HepG2 (cell line): ENCODE results near the gene COASY. TPM values are rescaled to one million over a fixed set of nuclear protein-coding genes. Genes with fewer than 3 reads are reported as not detected.

Experiments used
- CENPBD1 ChIP-seq: sonication (generic); formaldehyde crosslinking; IDR thresholded peaks from 2 replicates; pipeline ENCODE4 v1.8.0; 2022; ENCODE audit warnings: missing genetic modification reagents, low read depth, mild to moderate bottlenecking, borderline replicate concordance
- E2F2 ChIP-seq: sonication (generic); formaldehyde crosslinking; IDR thresholded peaks from 2 replicates; pipeline ENCODE4 v1.4.0; 2020; ENCODE audit warnings: missing genetic modification reagents, borderline replicate concordance
- ISL2 ChIP-seq: sonication (generic); formaldehyde crosslinking; IDR thresholded peaks from 2 replicates; pipeline ENCODE4 v1.5.0; 2020; ENCODE audit warnings: missing genetic modification reagents
- KMT2A ChIP-seq: sonication (generic); formaldehyde crosslinking; IDR thresholded peaks from 2 replicates; pipeline ENCODE4 v1.4.0; 2020; ENCODE audit warnings: missing genetic modification reagents
- NKX3-1 ChIP-seq: sonication (generic); formaldehyde crosslinking; IDR thresholded peaks from 2 replicates; pipeline ENCODE4 v1.5.0; 2020; ENCODE audit warnings: missing genetic modification reagents
- RNF2 ChIP-seq: fragments of 450-650 bp; conservative IDR thresholded peaks from 2 replicates; pipeline ENCODE4 v1.6.1; 2016; ENCODE audit warnings: low read depth
- TCF7 ChIP-seq: sonication (generic); IDR thresholded peaks from 2 replicates; pipeline ENCODE4 v1.6.1; 2016; ENCODE audit warnings: antibody characterized with exemption, low read depth
- ZNF205 ChIP-seq: IDR thresholded peaks from 2 replicates; pipeline ENCODE4 v1.6.1; 2018; ENCODE audit warnings: missing biosample characterization, missing genetic modification reagents
- ZNF224 ChIP-seq: sonication (generic); formaldehyde crosslinking; IDR thresholded peaks from 2 replicates; pipeline ENCODE4 v1.5.0; 2020; ENCODE audit warnings: mild to moderate bottlenecking, missing genetic modification reagents
- ZNF280B ChIP-seq: sonication (generic); formaldehyde crosslinking; IDR thresholded peaks from 2 replicates; pipeline ENCODE4 v1.5.0; 2020; ENCODE audit warnings: missing genetic modification reagents, mild to moderate bottlenecking, borderline replicate concordance
- ZNF333 ChIP-seq: sonication (generic); formaldehyde crosslinking; IDR thresholded peaks from 2 replicates; pipeline ENCODE4 v1.4.0; 2020; ENCODE audit warnings: mild to moderate bottlenecking, missing genetic modification reagents, borderline replicate concordance
- ZNF335 ChIP-seq: sonication (generic); formaldehyde crosslinking; IDR thresholded peaks from 2 replicates; pipeline ENCODE4 v1.4.0; 2020; ENCODE audit warnings: missing genetic modification reagents
- ZNF83 ChIP-seq: sonication (generic); formaldehyde crosslinking; IDR thresholded peaks from 2 replicates; pipeline ENCODE4 v1.4.0; 2020; ENCODE audit warnings: missing genetic modification reagents, mild to moderate bottlenecking, borderline replicate concordance
- ZUFSP ChIP-seq: sonication (generic); formaldehyde crosslinking; IDR thresholded peaks from 2 replicates; pipeline ENCODE4 v1.9.0; 2021; ENCODE audit warnings: missing genetic modification reagents, mild to moderate bottlenecking, borderline replicate concordance
- polyA plus RNA-seq, 8 experiments: library from polyadenylated mRNA; depleted of rRNA in 3 of 8; stranded (reverse) in 7 of 8; unstranded in 1 of 8; fragments of >200 nt; fragmentation: Illumina TruSeq in 4 of 8; extraction: Trizol in 4 of 8; gene quantifications; 2 replicates each; pipeline versions ENCODE4 v1.2.1 to v1.2.3, GENCODE V29; 2011 to 2016; ENCODE audit warnings: low read depth in 4 of 8, missing spikeins in 1 of 8, mixed read lengths in 1 of 8; ENCODE audit not compliant: insufficient read depth in 1 of 8
- total RNA-seq, 5 experiments: library from RNA; depleted of rRNA; stranded (reverse); fragments of >200 nt; fragmentation: Illumina TruSeq; extraction: Trizol; gene quantifications; 2 replicates each; pipeline ENCODE4 v1.2.3, GENCODE V29; 2016; ENCODE audit warnings: low read depth in 1 of 5
- TF ChIP-seq, protein P1 (sequence below): sonication (generic); formaldehyde crosslinking; IDR thresholded peaks from 2 replicates; pipeline ENCODE4 v1.4.0; 2020; ENCODE audit warnings: missing genetic modification reagents, borderline replicate concordance

COASY gene
- total and polyA plus RNA-seq, 2 of the 13 experiments (the other 11 are each of a cell fraction or from before 2014, with no cell fraction given) = 90.7 to 125 TPM

DNA sequence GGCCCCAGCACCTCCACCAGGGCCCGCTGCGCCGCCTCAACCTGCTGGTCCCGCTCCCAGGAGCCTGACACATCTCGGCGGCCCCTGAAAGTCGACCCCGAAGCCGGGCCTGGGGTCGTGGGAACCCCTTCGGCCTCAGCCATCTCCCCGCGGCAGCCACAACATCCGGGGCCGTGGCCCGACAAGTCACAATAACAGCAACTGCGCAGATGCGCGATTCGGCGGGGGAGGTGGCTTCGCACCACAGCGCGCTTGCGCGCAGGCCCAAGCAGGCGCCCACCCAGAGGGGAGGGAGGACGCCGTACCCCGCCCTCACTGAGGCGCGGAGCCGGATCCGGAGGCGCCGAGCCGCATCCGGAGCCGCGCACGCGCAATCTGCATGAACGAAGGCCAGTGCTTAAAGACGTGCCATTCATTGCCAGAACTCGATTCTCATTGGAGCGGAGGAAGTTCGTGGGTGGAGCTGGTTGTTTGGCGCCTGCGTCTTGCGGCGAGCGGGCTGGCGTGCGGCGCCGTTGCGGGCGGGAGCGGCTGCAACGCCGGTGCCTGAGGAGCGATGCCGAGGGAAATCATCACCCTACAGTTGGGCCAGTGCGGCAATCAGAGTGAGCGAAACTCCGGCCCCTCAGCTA, 47.4 kb downstream of the COASY start, which contains the start of the genes RETREG3 and TUBG1 (continued):
- TF ChIP-seq ZUFSP (no peak), KMT2A (CRISPR knock-in tag) (peak; percentile 87), ISL2 (CRISPR knock-in tag) (peak; percentile 60), RNF2 (0 out of 2 replicates have a peak, but pooled peaks have one; percentile 12), CENPBD1 (CRISPR knock-in tag) (no peak), ZNF83 (CRISPR knock-in tag) (peak; percentile 65; the same call in 1 of the 2 replicates), ZNF280B (CRISPR knock-in tag) (peak; percentile 83), ZNF224 (CRISPR knock-in tag) (peak; percentile 94; the same call in 1 of the 2 replicates), E2F2 (CRISPR knock-in tag) (0 out of 2 replicates have a peak, but pooled peaks have one; percentile 84), ZNF205 (CRISPR knock-in tag) (no peak; the same call in 1 of the 2 replicates), NKX3-1 (peak; percentile 65), TCF7 (no peak), ZNF333 (peak; percentile 94; the same call in 1 of the 2 replicates), ZNF335 (CRISPR knock-in tag) (no peak; the same call in 1 of the 2 replicates)
- TF ChIP-seq, protein P1, sequence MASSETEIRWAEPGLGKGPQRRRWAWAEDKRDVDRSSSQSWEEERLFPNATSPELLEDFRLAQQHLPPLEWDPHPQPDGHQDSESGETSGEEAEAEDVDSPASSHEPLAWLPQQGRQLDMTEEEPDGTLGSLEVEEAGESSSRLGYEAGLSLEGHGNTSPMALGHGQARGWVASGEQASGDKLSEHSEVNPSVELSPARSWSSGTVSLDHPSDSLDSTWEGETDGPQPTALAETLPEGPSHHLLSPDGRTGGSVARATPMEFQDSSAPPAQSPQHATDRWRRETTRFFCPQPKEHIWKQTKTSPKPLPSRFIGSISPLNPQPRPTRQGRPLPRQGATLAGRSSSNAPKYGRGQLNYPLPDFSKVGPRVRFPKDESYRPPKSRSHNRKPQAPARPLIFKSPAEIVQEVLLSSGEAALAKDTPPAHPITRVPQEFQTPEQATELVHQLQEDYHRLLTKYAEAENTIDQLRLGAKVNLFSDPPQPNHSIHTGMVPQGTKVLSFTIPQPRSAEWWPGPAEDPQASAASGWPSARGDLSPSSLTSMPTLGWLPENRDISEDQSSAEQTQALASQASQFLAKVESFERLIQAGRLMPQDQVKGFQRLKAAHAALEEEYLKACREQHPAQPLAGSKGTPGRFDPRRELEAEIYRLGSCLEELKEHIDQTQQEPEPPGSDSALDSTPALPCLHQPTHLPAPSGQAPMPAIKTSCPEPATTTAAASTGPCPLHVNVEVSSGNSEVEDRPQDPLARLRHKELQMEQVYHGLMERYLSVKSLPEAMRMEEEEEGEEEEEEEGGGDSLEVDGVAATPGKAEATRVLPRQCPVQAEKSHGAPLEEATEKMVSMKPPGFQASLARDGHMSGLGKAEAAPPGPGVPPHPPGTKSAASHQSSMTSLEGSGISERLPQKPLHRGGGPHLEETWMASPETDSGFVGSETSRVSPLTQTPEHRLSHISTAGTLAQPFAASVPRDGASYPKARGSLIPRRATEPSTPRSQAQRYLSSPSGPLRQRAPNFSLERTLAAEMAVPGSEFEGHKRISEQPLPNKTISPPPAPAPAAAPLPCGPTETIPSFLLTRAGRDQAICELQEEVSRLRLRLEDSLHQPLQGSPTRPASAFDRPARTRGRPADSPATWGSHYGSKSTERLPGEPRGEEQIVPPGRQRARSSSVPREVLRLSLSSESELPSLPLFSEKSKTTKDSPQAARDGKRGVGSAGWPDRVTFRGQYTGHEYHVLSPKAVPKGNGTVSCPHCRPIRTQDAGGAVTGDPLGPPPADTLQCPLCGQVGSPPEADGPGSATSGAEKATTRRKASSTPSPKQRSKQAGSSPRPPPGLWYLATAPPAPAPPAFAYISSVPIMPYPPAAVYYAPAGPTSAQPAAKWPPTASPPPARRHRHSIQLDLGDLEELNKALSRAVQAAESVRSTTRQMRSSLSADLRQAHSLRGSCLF (CRISPR knock-in tag) = peak; percentile 83; the same call in 1 of the 2 replicates
